ENCODE results near the gene FOXP1.

FOXP1 gene

GRCh38 chr3:71102111-71102983 is 481.2 kb downstream of the FOXP1 start:
- DNase-seq (ENCODE audit: low spot score), result no peak

DNA sequence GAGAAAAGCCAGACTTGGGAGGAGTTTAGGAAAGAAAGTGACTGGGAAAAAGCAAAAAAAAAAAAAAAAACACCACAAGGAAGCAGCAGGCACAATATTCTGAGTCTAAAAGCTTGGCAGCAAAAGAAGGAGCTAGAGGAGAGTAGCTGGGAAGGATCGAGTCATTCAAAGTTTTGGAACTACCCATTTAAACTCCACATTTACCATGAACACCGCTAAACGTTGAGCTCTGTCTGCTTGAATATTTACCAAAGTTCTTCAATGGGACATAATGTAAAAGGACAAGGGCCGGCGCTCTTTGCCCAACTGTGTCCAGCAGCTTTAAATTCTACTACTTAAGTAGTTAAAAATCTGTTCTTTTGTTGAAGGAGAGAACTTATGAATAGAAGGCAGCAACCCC is 481.9 kb downstream of the FOXP1 start:
- DNase-seq (ENCODE audit: low spot score), result no peak

GRCh38 chr3:71101014-71101413 is 482.5 kb downstream of the FOXP1 start:
- no peak for DNase-seq (ENCODE audit: low spot score)

DNA sequence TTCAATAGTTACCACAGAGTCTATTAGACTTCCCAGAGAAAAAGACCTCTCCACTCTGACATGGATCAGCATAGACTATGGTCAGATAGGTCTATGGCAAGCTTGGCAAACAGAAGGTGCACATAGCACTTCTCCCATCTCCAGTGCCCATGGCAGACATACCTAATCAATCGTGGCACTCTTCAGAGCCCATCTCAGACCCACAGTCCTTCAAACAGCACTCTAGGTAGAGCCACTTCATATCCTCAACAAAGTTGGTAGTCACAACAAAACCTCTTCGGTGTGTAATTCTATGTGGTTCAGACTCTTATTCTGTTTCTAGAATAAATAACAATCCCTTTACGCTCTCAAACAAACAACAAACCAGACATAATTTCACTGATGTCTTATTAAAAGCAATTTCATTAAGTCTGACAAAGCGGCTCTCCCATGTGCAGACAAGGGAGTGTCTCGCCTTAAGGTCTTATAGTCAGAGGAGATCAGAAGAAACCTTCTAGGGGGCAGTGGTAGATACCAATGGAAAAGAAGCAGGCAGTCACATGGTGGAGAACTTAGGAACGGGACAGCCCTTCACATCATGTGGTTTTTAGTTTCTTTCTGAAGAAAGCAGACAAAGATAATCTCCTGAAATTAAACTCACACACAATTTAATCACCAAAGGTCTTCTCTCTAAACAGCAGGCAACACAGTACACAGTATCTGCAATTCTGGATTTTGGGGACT is 483.4 kb downstream of the FOXP1 start:
- DNase-seq (ENCODE audit: low spot score), result no peak

DNA sequence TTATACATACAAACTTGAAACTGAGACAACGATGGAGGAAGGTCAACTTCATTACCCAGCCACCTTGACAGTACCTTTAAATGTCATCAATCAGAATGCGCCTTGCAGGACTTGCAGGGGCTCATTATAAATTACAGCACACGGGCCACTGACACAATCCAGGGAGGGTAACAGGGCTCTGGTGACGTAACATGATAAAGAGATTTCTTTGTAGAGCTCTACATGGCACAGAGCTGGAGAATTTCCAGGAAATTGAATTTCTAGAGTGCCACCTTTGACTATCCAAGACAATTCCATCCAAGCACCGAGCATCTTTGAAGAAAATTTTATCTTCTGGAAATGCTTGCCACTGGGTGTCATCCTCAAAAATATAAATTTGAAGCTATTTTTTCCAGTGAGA is 486.0 kb downstream of the FOXP1 start:
- no peak for DNase-seq (ENCODE audit: low spot score)

DNA sequence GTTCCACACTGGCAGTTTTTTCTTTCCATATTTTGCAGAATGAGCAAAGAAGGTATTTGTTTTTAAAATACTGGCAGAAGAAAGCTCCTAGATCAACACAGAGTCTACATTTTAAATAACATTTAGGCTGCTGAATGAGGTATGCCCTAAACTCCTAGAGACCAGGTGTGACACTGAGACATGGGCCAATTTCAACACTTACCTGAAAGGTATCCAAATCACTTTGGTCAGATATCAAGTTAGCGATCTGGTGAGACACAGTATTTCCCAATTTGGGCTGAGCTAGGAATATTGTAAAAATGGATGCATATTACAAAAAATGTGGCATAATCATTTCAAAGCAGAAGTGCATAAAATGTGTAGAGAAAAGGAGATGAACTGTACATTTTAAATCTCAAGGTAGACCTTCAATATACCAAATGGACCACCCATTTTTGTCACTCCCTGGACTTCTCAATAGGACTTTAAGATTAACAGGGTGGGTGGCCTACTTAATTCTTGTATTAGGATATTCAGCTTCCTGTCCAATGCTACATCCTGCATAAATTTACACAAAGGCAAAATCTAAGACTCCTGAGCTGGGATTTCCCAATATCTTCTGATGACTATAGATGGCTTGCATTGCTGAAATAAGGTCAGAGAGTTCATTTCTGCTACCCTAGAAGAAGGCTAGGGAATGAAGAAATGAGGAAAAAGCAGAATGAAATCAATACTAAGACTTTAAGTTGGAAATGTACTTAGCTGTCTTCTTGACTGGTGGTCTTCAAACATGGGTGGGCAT is 487.8 kb downstream of the FOXP1 start:
- no peak for DNase-seq (ENCODE audit: low spot score)

GRCh38 chr3:71094658-71095209 is 488.8 kb downstream of the FOXP1 start:
- DNase-seq (ENCODE audit: low spot score), result no peak

DNA sequence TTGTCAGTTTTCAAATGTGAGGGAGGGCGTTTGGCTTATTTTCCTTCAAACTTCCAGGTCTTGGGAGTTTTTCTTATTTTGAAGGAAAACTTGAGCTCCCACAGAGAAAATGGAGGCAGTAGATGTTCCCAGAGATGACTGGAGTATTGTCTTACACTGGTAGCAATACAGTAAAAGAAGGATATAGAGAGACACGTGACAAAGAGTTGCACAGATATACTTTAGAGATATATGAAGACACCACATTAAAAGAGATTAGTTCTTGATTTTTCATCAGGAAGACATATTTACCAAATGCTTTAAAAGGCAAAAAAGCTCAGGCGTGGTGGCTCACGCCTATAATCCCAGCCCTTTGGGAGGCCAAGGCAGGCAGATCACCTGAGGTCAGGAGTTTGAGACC is 490.9 kb downstream of the FOXP1 start:
- no peak for DNase-seq (ENCODE audit: low spot score)

DNA sequence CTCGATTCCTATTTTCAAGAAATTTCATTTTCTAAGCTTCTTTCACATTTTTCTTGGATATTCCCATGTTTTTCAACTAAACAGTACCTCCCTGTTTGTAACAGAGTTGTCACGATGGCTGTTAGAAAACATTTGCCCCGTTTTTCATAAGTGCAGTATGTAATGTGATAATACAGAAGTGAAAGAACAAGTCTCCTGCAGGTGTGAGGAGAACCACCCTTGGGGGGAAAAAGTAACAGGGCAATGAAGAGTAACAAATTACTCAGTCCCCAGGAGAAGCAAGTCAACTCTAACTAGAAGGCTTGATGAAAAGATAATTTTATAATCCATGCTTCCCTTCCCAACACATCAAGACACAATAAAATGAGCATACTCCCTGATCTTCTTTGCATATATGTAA is 493.3 kb downstream of the FOXP1 start:
- DNase-seq (ENCODE audit: low spot score), result no peak

- no peak for DNase-seq (ENCODE audit: low spot score)
These were observed 494.2 kb downstream of the FOXP1 start for GRCh38 chr3:71089271-71089847.

DNA sequence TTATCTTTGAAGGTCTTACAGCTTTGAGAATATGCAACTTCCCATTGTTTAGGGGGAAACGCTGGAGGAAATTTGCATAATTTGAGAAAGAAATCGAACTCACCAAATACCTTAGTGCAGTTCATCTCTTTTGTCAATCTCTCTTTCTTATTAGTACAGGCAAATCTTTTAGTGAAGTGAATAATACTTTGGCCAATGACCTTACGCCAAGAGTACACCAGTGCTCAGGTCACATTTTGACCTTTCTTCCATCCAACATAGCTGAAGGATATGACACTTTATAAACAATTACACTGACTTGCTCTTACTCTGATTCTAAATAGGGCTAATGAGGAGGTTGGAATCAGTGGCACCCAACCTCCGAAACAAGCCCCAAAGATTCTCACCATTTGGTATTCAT is 494.8 kb downstream of the FOXP1 start:
- DNase-seq (ENCODE audit: low spot score), result no peak

- DNase-seq (ENCODE audit: low spot score), result peak; percentile 21
These were observed 495.4 kb downstream of the FOXP1 start for GRCh38 chr3:71088019-71088708.

GRCh38 chr3:71087143-71088018 is 496.1 kb downstream of the FOXP1 start:
- DNase-seq (ENCODE audit: low spot score), result no peak

DNA sequence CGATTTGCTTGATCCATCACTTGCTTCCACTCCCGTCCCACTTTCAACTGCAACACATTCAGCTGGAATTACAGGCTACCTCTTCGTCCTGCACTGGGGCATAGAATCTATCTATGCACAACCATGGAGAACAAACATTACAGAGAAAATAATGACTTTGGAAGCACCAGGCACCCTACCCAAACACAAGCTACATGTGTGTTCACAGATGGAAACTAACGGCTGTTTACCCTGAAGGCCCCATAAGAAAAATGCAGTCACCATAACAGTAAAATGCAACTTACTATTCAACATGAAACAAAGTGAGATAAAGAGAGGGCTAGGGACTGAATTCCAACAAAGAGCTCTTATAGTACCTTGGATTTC is 496.8 kb downstream of the FOXP1 start:
- no peak for DNase-seq (ENCODE audit: low spot score)

GRCh38 chr3:71083726-71084131 is 499.8 kb downstream of the FOXP1 start:
- DNase-seq (ENCODE audit: low spot score), result no peak

GRCh38 chr3:71082833-71083232 is 500.7 kb downstream of the FOXP1 start:
- DNase-seq (ENCODE audit: low spot score), result no peak

GRCh38 chr3:71080517-71081083 is 502.9 kb downstream of the FOXP1 start:
- no peak for DNase-seq (ENCODE audit: low spot score)

GRCh38 chr3:71078723-71079525 is 504.6 kb downstream of the FOXP1 start:
- DNase-seq (ENCODE audit: low spot score), result no peak

GRCh38 chr3:71078199-71078598 is 505.3 kb downstream of the FOXP1 start:
- no peak for DNase-seq (ENCODE audit: low spot score)
